Measurements from ENCODE around the gene PLXNA4.

DNA sequence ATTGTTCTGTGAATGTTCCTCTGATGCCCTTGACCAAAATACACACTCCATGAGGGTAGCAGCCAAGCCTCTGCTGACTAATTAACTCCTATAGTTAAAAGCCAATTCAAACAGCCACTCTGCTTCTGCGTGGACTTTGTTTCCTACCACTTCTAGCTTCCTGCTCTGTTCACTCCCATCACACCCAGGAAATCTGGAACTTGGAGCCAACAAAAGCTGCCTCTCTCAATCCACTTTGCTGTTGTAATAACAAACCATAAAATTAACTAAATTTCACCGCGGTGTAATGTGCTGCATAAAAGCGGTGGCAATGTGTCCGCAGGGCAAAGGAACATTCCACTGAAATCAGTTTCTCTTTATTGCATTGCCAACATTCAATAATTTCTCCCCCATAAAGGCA, 239.5 kb downstream of the PLXNA4 start:
- TF ChIP-seq, protein P1, sequence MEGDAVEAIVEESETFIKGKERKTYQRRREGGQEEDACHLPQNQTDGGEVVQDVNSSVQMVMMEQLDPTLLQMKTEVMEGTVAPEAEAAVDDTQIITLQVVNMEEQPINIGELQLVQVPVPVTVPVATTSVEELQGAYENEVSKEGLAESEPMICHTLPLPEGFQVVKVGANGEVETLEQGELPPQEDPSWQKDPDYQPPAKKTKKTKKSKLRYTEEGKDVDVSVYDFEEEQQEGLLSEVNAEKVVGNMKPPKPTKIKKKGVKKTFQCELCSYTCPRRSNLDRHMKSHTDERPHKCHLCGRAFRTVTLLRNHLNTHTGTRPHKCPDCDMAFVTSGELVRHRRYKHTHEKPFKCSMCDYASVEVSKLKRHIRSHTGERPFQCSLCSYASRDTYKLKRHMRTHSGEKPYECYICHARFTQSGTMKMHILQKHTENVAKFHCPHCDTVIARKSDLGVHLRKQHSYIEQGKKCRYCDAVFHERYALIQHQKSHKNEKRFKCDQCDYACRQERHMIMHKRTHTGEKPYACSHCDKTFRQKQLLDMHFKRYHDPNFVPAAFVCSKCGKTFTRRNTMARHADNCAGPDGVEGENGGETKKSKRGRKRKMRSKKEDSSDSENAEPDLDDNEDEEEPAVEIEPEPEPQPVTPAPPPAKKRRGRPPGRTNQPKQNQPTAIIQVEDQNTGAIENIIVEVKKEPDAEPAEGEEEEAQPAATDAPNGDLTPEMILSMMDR (IDR thresholded peaks at IDR 0.05) = no peak
- no peak for TF ChIP-seq POLR2A (IDR thresholded peaks at IDR 0.05)

All from lower leg skin (tissue), 3 donors.